Stimulated activated CD8-positive, alpha-beta memory T cell treated with anti-CD3 and anti-CD28 coated beads, Interleukin-2, amount 100 ng/mL, for 48 hours (primary cell): ENCODE measurements around the gene CR1.
"Not testable (repeated sequence)": the region's sequence is repeated elsewhere in the genome, so short reads cannot be mapped to it uniquely, and the experiment has no call there.

Experiments
- DNase-seq, 2 donors: peaks; one replicate each; pipeline ENCODE4 v3.0.0-alpha.2; 2020; ENCODE audit warnings: low read depth in 2 of 2

The CR1 gene

DNA sequence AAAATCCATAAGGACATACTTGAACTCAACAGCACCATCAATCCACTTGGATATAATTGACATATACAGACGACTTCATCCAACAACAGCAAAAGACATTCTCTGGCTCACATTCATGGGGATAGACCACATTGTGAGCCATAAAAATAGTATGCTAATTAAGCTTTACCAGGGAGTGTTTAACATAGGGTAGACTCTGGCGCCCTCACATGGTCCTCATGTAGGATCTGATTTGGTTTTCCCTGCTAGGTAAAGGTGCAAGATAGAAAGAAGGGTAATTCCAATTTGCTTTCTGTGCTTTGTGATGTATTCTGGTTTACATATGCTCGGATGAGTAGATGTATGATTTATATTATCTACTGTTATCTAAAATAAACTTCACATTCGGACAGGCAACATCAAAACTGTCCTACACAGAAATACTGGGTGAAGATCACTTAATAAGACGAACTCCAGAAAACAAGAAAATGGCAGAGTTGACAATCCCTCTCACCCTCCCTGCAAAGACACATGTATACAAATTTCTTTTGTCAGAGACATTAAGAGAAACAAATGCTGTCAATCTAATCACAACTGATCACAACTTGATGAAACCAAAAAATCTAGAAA, 176.7 kb downstream of the CR1 start:
- no peak for DNase-seq

DNA sequence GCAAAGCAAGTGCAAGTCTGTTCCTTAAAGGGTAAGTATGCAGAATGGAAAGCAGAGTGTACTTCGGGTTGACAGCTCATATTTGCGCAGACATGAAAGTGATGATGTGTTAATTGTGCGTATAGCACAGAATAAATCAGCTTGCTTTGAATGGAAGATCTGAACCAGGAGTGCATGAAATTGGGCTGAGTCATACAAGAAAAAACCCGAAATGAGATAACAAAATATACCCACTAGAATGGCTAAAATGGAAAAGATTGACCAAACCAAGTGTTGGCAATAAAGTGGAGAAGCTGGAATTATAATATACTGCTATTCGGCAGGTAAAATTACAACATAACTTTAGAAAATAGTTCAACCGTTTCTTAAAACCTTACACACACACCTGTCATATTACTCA, 177.4 kb downstream of the CR1 start:
- no peak for DNase-seq

DNA sequence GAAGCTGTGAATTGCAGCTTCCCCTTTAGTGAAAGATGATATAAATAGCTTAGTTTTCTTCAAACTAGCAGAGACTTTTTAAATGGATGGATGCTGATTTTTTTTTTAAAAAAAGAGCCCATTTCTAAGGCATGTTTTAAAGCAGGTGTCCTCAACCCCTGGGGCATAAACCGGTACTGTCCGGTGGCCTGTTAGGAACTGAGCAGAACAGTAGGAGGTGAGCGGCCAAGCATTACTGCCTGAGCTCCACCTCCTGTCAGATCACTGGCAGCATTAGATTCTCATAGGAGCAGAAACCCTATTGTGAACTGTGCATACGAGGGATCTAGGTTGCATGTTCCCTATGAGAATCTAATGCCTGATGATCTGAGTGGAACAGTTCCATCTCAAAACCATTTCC, 180.2 kb downstream of the CR1 start:
- DNase-seq, result no peak

DNA sequence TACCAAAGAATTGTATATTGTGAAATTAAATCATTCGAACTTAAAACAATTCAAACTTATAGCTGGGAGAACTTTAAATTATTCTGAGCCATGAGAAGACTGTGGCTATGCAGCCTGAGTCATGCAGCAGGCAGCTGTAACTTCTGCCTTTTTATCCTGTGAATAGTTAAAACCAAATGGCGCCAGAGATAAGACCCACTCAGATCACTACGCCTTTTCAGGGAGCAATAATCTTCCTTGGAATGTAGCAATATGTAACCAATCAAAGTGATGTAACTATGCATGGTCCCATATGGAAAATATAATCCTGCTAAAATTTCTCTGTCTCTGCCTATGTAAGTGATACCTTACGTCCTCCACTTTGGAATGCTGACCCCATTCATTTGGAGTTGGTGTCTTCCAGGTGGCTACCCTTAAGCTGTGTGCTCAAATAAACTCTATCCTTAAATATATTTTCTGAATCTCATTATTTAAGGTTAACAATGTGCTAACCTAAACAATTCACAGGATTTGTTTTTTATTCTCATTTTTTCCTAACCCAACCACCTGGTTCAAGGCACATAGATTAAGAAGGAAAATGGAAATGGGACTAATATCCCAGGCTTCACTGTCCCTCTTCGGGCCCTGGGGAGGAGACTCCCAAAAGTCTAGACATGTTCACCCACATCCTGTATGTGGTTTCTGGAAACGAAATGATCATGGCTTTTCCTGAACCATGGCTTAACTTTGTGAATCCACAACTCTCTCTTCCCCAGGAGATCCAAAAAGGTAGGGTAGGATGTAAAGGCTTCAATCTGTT, 184.8 kb downstream of the CR1 start:
- DNase-seq, result not testable (repeated sequence)

DNA sequence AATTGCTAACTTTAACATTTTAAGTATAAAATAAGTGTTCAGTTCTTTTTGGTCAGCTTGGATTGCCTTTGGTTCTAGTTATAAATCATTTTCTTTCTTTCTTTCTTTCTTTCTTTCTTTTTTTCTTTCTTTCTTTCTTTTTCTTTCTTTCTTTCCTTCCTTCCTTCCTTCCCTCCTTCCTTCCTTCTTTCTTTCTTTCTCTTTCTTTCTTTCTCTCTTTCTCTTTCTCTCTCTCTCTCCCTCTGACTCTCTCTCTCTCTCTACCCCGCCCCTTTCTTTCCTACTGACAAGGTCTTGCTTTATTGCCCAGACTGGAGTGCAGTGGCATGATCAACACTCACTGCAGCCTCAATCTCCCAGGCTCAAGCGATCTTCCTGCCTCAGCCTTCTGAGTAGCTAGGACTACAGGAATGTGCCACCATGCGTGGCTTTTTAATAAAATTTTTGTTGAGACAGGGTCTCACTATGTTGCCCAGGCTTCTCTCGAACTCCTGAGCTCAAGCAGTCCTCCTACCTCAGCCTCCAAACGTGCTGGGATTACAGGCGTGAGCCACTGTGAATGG, 187.0 kb downstream of the CR1 start:
- not testable (repeated sequence) for DNase-seq

DNA sequence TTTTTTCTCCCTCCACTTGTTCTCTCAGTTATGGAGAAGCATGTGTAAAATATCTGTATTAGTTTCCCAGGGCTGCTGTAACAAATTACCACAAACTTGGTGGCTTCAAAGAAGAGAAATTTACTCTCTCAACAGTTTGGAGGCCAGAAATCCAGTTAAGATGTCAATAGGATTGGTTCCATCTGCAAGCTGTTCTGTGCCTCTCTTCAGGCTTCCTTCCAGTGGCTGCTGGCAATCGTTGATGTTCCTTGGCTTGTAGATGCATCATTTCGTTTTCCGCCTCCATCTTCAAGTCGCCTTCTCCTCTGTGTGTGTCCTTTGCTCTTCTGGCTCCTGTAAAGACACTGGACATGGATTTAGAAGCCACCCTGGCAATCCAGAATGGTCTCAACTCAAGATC, 194.6 kb downstream of the CR1 start:
- not testable (repeated sequence) for DNase-seq

DNA sequence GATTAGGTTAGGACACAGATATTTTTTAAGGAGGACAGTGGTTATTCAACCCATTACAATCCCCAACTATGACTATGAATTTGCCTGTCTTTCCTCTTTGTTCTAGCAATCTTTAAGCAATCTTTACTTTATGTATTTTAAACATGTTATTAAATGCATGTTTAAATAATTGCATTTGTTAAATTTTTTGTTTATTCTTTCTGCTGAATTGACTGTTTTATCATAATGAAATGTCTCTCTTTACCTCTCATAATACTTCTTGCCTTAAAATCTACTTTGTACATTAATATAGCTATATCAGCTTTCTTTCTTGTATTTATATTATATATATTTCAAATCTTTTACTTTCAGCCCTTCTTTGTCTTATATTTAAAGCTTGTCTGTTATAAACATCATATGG, 195.1 kb downstream of the CR1 start:
- no peak for DNase-seq
